T1000 (cell line): ENCODE measurements around the gene EYA3.

ENCODE experiments used
- DNase-seq: peaks from one replicate; lab custom pipeline; 2025; ENCODE audit warnings: mixed read lengths; lab: John Stamatoyannopoulos, UW

EYA3 gene

GRCh38 chr1:28112388-28113241 is 24.2 kb upstream of the EYA3 start:
- DNase-seq, result peak; percentile 48

GRCh38 chr1:28111157-28111556 is 22.7 kb upstream of the EYA3 start:
- no peak for DNase-seq

- no peak for DNase-seq
Measured at GRCh38 chr1:28110555-28110954, 22.1 kb upstream of the EYA3 start.

GRCh38 chr1:28109639-28110038 is 21.2 kb upstream of the EYA3 start:
- DNase-seq, result no peak

GRCh38 chr1:28108001-28108400 is 19.6 kb upstream of the EYA3 start:
- no peak for DNase-seq

GRCh38 chr1:28104866-28105467 is 16.6 kb upstream of the EYA3 start:
- no peak for DNase-seq

GRCh38 chr1:28102189-28102588 is 13.8 kb upstream of the EYA3 start:
- no peak for DNase-seq

- no peak for DNase-seq
Measured at GRCh38 chr1:28099050-28099769, 10.8 kb upstream of the EYA3 start.

- no peak for DNase-seq
Measured at GRCh38 chr1:28097100-28097472, 8.7 kb upstream of the EYA3 start.

GRCh38 chr1:28096210-28097099 is 8.0 kb upstream of the EYA3 start:
- no peak for DNase-seq

- peak; percentile 52 for DNase-seq
Measured at GRCh38 chr1:28091043-28091781, 2.8 kb upstream of the EYA3 start.

- DNase-seq, result no peak
Measured at GRCh38 chr1:28087614-28088167, 719 bp downstream of the EYA3 start.

- DNase-seq, result no peak
Measured at GRCh38 chr1:28086651-28087050, 1.8 kb downstream of the EYA3 start.

- DNase-seq, result no peak
Measured at GRCh38 chr1:28085129-28085528, 3.3 kb downstream of the EYA3 start.

- DNase-seq, result no peak
Measured at GRCh38 chr1:28083876-28084275, 4.5 kb downstream of the EYA3 start.

GRCh38 chr1:28078680-28079626 is 9.5 kb downstream of the EYA3 start:
- DNase-seq, result no peak

GRCh38 chr1:28078262-28078661 is 10.1 kb downstream of the EYA3 start:
- DNase-seq, result no peak

GRCh38 chr1:28074892-28075511 is 13.4 kb downstream of the EYA3 start:
- DNase-seq, result no peak

GRCh38 chr1:28073867-28074266 is 14.5 kb downstream of the EYA3 start:
- DNase-seq, result no peak
